Fibroblast of villous mesenchyme (primary cell): Measurements from ENCODE around the gene STAU1. TPM values are rescaled to one million over a fixed set of nuclear protein-coding genes. Genes with fewer than 3 reads are reported as not detected.

ENCODE experiments used
- DNase-seq: peaks from one replicate; pipeline ENCODE4 v3.0.0-alpha.2; 2010; ENCODE audit warnings: low read depth
- H3K4me3 ChIP-seq: 2 replicates; pipeline ENCODE4 v1.5.1; 2011; ENCODE audit warnings: low read depth, mild to moderate bottlenecking, low read length
- total RNA-seq: library from RNA; depleted of rRNA; stranded (reverse); fragments of >200 nt; gene quantifications from 2 replicates; pipeline ENCODE4 v1.2.3, GENCODE V29; 2012
- TF ChIP-seq, protein P1 (sequence below): IDR thresholded peaks from 2 replicates; pipeline ENCODE4 v1.5.1; 2012; ENCODE audit warnings: low read depth, mild to moderate bottlenecking, low read length; ENCODE audit not compliant: insufficient read depth

The STAU1 gene, protein sequence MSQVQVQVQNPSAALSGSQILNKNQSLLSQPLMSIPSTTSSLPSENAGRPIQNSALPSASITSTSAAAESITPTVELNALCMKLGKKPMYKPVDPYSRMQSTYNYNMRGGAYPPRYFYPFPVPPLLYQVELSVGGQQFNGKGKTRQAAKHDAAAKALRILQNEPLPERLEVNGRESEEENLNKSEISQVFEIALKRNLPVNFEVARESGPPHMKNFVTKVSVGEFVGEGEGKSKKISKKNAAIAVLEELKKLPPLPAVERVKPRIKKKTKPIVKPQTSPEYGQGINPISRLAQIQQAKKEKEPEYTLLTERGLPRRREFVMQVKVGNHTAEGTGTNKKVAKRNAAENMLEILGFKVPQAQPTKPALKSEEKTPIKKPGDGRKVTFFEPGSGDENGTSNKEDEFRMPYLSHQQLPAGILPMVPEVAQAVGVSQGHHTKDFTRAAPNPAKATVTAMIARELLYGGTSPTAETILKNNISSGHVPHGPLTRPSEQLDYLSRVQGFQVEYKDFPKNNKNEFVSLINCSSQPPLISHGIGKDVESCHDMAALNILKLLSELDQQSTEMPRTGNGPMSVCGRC
- 54.4 and 56.6 TPM in 2 replicates for total RNA-seq

DNA sequence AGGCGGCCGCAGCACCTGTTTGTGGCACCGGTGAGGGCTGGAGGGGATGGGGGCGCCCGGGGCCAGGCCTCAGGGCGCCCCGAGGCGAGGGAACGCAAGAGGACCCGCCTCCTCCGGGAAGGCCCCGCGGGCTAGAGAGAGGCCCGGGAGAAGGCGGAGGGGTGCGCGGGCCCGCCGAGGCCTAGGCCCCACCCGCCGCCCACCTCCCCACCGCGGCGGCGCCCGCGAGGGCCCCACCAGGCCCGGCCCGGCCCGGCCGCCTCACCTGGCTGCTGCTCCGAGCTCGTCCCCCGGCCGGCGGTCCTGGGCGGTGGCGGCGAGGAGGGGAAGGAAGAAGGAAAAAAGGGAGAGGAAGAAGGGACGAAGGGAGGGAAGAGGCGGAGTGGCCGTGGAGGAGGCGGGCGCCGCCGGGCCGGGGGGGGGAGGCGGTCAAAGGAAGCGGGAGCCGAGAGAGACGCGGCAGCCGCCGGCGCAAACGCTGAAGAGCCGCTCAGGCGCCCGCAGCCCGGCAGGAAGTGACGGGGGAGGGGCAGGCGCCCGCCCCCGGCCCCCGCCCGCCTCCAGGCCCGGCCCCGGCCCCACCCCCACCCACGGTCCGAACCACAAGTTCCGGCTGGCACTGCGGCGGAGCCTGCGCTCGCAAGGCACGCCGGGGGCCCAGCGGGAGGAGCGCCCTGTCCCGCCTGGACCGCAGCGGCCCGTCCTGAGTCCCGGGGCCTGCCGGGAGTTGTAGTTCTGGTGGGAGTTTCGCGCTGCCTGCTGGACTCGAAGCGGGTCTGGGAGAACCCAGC is at the start of gene STAU1:
Gene STAU1 (minus strand): TSS at position 484 of the 791 bp plus-strand sequence. CDS start 22,133 bp downstream, outside the sequence.
- TF ChIP-seq, protein P1, sequence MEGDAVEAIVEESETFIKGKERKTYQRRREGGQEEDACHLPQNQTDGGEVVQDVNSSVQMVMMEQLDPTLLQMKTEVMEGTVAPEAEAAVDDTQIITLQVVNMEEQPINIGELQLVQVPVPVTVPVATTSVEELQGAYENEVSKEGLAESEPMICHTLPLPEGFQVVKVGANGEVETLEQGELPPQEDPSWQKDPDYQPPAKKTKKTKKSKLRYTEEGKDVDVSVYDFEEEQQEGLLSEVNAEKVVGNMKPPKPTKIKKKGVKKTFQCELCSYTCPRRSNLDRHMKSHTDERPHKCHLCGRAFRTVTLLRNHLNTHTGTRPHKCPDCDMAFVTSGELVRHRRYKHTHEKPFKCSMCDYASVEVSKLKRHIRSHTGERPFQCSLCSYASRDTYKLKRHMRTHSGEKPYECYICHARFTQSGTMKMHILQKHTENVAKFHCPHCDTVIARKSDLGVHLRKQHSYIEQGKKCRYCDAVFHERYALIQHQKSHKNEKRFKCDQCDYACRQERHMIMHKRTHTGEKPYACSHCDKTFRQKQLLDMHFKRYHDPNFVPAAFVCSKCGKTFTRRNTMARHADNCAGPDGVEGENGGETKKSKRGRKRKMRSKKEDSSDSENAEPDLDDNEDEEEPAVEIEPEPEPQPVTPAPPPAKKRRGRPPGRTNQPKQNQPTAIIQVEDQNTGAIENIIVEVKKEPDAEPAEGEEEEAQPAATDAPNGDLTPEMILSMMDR, result no peak
- peak within 1 kb of the TSS; percentile 90 for H3K4me3 ChIP-seq
- DNase-seq, result peak; percentile 96

DNA sequence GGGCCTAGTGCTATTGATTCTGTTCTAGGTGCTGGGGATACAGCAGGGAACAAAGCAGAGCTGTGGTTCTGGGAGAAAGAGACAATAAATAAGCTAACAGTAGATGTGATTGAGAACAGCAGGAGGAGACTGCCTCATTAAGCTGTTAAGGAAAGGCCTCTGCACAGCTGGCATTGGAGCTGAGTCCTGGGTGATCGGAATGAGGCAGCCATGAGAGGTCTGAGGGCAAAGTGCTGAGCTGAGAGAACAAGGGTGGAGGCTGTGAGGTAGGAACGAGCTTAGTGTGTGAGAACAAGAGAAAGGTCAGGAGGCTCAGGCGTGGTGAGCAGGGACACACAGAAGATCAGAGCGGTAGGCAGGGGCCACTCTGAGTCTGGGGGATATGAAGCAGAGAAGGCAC is 49.4 kb upstream of the STAU1 start:
- TF ChIP-seq, protein P1, result no peak
- H3K4me3 ChIP-seq, result no peak overlapping the region
- no peak for DNase-seq

DNA sequence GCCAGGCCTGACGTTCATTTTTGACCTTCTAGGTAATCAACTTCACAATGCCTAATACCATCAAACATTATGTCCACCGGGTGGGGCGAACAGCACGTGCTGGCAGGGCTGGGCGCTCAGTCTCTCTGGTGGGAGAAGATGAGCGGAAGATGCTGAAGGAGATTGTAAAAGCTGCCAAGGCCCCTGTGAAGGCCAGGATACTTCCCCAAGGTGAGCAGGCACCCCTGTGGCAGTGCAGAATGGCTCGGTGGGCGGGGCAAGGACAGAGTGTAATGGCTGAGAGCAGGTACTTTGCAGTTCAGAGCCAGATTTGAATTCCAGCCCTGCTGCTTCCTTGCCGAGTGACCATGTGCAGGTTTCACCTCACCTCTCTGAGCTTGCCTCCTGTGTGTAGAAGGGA is 48.2 kb upstream of the STAU1 start:
- TF ChIP-seq, protein P1, result no peak
- H3K4me3 ChIP-seq, result no peak overlapping the region
- DNase-seq, result no peak

DNA sequence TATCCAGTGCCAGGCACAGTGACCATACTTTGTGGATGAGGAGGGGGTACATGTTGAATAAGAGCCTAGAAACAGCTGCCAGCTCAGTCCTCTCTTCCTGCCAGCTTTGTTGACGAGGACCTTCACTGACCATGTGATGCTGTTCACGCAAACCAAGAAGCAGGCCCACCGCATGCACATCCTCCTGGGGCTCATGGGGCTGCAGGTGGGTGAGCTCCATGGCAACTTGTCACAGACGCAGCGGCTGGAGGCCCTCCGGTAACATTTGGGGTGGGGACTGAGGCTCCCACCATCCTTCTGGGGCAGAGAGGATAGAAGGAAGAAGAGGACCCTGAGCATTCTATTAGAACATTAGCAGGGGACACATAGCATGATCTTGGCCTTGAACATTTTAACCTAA is 46.7 kb upstream of the STAU1 start:
- no peak overlapping the region for H3K4me3 ChIP-seq
- no peak for DNase-seq
- TF ChIP-seq, protein P1, result no peak

DNA sequence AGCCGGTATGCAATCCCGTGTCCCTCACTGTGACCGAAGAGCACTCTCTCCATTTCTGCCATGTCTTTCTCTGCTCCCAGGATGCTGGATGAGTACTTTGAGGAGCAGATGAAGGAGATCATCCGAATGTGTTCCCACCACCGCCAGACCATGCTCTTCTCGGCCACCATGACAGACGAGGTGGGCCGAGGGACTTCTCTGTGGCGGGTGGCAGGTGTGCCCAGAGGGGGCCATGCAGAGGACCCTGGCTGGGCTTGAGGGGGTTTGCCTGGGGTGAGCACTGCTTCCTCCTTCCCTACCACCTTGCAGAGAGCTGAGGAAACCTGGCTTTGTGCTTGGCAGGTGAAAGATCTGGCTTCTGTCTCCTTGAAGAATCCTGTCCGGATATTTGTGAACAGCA is 45.1 kb upstream of the STAU1 start:
- H3K4me3 ChIP-seq, result no peak overlapping the region
- DNase-seq, result no peak
- TF ChIP-seq, protein P1, result no peak

DNA sequence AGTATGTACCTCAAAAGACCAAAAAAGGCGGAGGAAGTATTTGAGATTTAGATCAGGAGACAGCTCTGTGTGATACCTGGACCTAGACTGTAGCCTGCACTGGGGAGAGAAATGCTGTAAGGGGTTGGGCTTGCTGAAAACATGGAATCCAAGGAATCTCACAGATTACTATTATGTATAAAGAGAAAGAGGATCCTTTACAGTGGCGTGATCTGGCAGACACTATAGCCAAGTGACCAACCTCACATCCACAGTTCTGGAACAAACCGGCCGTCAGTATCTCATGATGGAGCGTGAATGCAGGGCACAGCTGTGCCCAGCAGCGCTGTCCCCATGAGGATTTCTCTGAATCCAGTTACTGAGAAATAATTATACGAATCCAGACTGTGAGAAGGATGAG is 43.3 kb upstream of the STAU1 start:
- DNase-seq, result no peak
- TF ChIP-seq, protein P1, result no peak
- no peak overlapping the region for H3K4me3 ChIP-seq
